ENCODE results near the gene HAGH.
A peak's percentile ranks its signal among the peaks of the same experiment; 100 is the strongest.

The HAGH gene

GRCh38 chr16:1778200-1779179 lies 48.1 kb downstream of the HAGH start:
- H3K4me3 Mint-ChIP-seq, result no peak overlapping the region
- H3K9me3 Mint-ChIP-seq, result no peaks in the 10 kb centered on the region
- no peaks in the 10 kb centered on the region for H3K36me3 Mint-ChIP-seq (ENCODE audit: low read depth)
- no peak overlapping the region for H3K27ac Mint-ChIP-seq
- peaks cover 22% of the 10 kb centered on the region for H3K4me1 Mint-ChIP-seq (ENCODE audit: low read depth)
- no peaks in the 10 kb centered on the region for H3K27me3 Mint-ChIP-seq

GRCh38 chr16:1777375-1778199 lies 49.0 kb downstream of the HAGH start:
- Mint-ChIP-seq H3K9me3 (no peaks in the 10 kb centered on the region), H3K4me1 (ENCODE audit: low read depth) (peaks cover 19% of the 10 kb centered on the region), H3K27me3 (no peaks in the 10 kb centered on the region), H3K4me3 (no peak overlapping the region), H3K27ac (no peak overlapping the region), H3K36me3 (ENCODE audit: low read depth) (no peaks in the 10 kb centered on the region)

- Mint-ChIP-seq H3K27me3 (no peaks in the 10 kb centered on the region), H3K4me3 (no peak overlapping the region), H3K36me3 (ENCODE audit: low read depth) (peaks cover 6% of the 10 kb centered on the region), H3K4me1 (ENCODE audit: low read depth) (peaks cover 22% of the 10 kb centered on the region), H3K9me3 (no peaks in the 10 kb centered on the region), H3K27ac (no peak overlapping the region)
These were observed 49.6 kb downstream of the HAGH start for GRCh38 chr16:1776991-1777374.

- Mint-ChIP-seq H3K36me3 (ENCODE audit: low read depth) (peaks cover 9% of the 10 kb centered on the region), H3K9me3 (no peaks in the 10 kb centered on the region), H3K27ac (no peak overlapping the region), H3K27me3 (no peaks in the 10 kb centered on the region), H3K4me3 (no peak overlapping the region), H3K4me1 (ENCODE audit: low read depth) (peaks cover 22% of the 10 kb centered on the region)
These were observed 50.0 kb downstream of the HAGH start for GRCh38 chr16:1776672-1776955.

GRCh38 chr16:1775846-1776671 lies 50.6 kb downstream of the HAGH start:
- H3K4me1 Mint-ChIP-seq (ENCODE audit: low read depth), result peaks cover 17% of the 10 kb centered on the region
- no peak overlapping the region for H3K4me3 Mint-ChIP-seq
- H3K27me3 Mint-ChIP-seq, result no peaks in the 10 kb centered on the region
- H3K27ac Mint-ChIP-seq, result no peak overlapping the region
- H3K36me3 Mint-ChIP-seq (ENCODE audit: low read depth), result peaks cover 9% of the 10 kb centered on the region
- H3K9me3 Mint-ChIP-seq, result no peaks in the 10 kb centered on the region

GRCh38 chr16:1775006-1775845 lies 51.4 kb downstream of the HAGH start:
- H3K27me3 Mint-ChIP-seq, result no peaks in the 10 kb centered on the region
- H3K36me3 Mint-ChIP-seq (ENCODE audit: low read depth), result peaks cover 9% of the 10 kb centered on the region
- H3K4me1 Mint-ChIP-seq (ENCODE audit: low read depth), result peaks cover 15% of the 10 kb centered on the region
- no peak overlapping the region for H3K27ac Mint-ChIP-seq
- H3K9me3 Mint-ChIP-seq, result no peaks in the 10 kb centered on the region
- H3K4me3 Mint-ChIP-seq, result no peak overlapping the region

GRCh38 chr16:1774448-1774780 lies 52.2 kb downstream of the HAGH start:
- no peak overlapping the region for H3K27ac Mint-ChIP-seq
- H3K9me3 Mint-ChIP-seq, result no peaks in the 10 kb centered on the region
- H3K36me3 Mint-ChIP-seq (ENCODE audit: low read depth), result peaks cover 9% of the 10 kb centered on the region
- H3K27me3 Mint-ChIP-seq, result no peaks in the 10 kb centered on the region
- peak overlapping the region; percentile 43 for H3K4me3 Mint-ChIP-seq
- peaks cover 18% of the 10 kb centered on the region for H3K4me1 Mint-ChIP-seq (ENCODE audit: low read depth)

GRCh38 chr16:1773703-1774447 lies 52.8 kb downstream of the HAGH start:
- H3K27me3 Mint-ChIP-seq, result no peaks in the 10 kb centered on the region
- H3K4me3 Mint-ChIP-seq, result peak overlapping the region; percentile 100
- peaks cover 9% of the 10 kb centered on the region for H3K36me3 Mint-ChIP-seq (ENCODE audit: low read depth)
- peak overlapping the region; percentile 45 for H3K27ac Mint-ChIP-seq
- peaks cover 18% of the 10 kb centered on the region for H3K4me1 Mint-ChIP-seq (ENCODE audit: low read depth)
- no peaks in the 10 kb centered on the region for H3K9me3 Mint-ChIP-seq

- Mint-ChIP-seq H3K4me3 (peak within 1 kb of the TSS; percentile 100), H3K27me3 (no peaks in the 10 kb centered on the region), H3K9me3 (no peaks in the 10 kb centered on the region), H3K27ac (peak within 1 kb of the TSS; percentile 99), H3K36me3 (ENCODE audit: low read depth) (peaks cover 10% of the 10 kb centered on the region), H3K4me1 (ENCODE audit: low read depth) (peaks cover 18% of the 10 kb centered on the region)
These were observed 53.5 kb downstream of the HAGH start, which contains the start of gene MRPS34 for GRCh38 chr16:1772908-1773702. Gene MRPS34, minus strand, starts transcription at chr16:1773134. Its CDS starts 15 bp downstream, at chr16:1773119.

GRCh38 chr16:1772362-1772907 lies 54.2 kb downstream of the HAGH start, which contains the start of gene EME2:
Gene EME2, plus strand, starts transcription at chr16:1772810. Its CDS starts 418 bp downstream, at chr16:1773228.
- Mint-ChIP-seq H3K4me3 (peak within 1 kb of the TSS; percentile 100), H3K27ac (peak within 1 kb of the TSS; percentile 99), H3K4me1 (ENCODE audit: low read depth) (peaks cover 18% of the 10 kb centered on the region)

GRCh38 chr16:1771864-1772361 lies 54.7 kb downstream of the HAGH start:
- Mint-ChIP-seq H3K4me3 (peak overlapping the region; percentile 100), H3K4me1 (ENCODE audit: low read depth) (peaks cover 18% of the 10 kb centered on the region), H3K27me3 (no peaks in the 10 kb centered on the region), H3K27ac (peak overlapping the region; percentile 99), H3K9me3 (no peaks in the 10 kb centered on the region), H3K36me3 (ENCODE audit: low read depth) (peaks cover 16% of the 10 kb centered on the region)

More at GRCh38 chr16:1772362-1772907, 54.2 kb downstream of the HAGH start, which contains the start of gene EME2:
- no peaks in the 10 kb centered on the region for H3K9me3 Mint-ChIP-seq
- no peaks in the 10 kb centered on the region for H3K27me3 Mint-ChIP-seq
- peaks cover 13% of the 10 kb centered on the region for H3K36me3 Mint-ChIP-seq (ENCODE audit: low read depth)

- peaks cover 17% of the 10 kb centered on the region for H3K36me3 Mint-ChIP-seq (ENCODE audit: low read depth)
- H3K9me3 Mint-ChIP-seq, result no peaks in the 10 kb centered on the region
- H3K27ac Mint-ChIP-seq, result peak within 1 kb of the TSS; percentile 99
- H3K27me3 Mint-ChIP-seq, result no peaks in the 10 kb centered on the region
- peaks cover 18% of the 10 kb centered on the region for H3K4me1 Mint-ChIP-seq (ENCODE audit: low read depth)
- peak within 1 kb of the TSS; percentile 100 for H3K4me3 Mint-ChIP-seq
These were observed 55.3 kb downstream of the HAGH start, which contains the start of gene NME3 for GRCh38 chr16:1771188-1771863. Gene NME3, minus strand, starts transcription at chr16:1771543. Its CDS starts 9 bp downstream, at chr16:1771534.
